ENCODE data around the gene KCNB1.

Gene KCNB1

GRCh38 chr20:49388744-49389143 is 93.7 kb downstream of the KCNB1 start:
- DNase-seq (ENCODE audit: low read depth), result no peak

GRCh38 chr20:49387581-49387939 is 94.9 kb downstream of the KCNB1 start:
- DNase-seq (ENCODE audit: low read depth), result no peak

GRCh38 chr20:49386848-49387580 is 95.5 kb downstream of the KCNB1 start:
- DNase-seq (ENCODE audit: low read depth), result no peak

GRCh38 chr20:49385465-49385864 is 97.0 kb downstream of the KCNB1 start:
- no peak for DNase-seq (ENCODE audit: low read depth)

- DNase-seq (ENCODE audit: low read depth), result peak; percentile 28
Observed at GRCh38 chr20:49384437-49385434, 97.7 kb downstream of the KCNB1 start.

- DNase-seq (ENCODE audit: low read depth), result no peak
Observed at GRCh38 chr20:49381558-49382493, 100.6 kb downstream of the KCNB1 start.

- no peak for DNase-seq (ENCODE audit: low read depth)
Observed at GRCh38 chr20:49380337-49380780, 102.1 kb downstream of the KCNB1 start.

GRCh38 chr20:49379338-49379737 is 103.1 kb downstream of the KCNB1 start:
- no peak for DNase-seq (ENCODE audit: low read depth)

- no peak for DNase-seq (ENCODE audit: low read depth)
Observed at GRCh38 chr20:49377326-49377725, 105.1 kb downstream of the KCNB1 start.

- no peak for DNase-seq (ENCODE audit: low read depth)
Observed at GRCh38 chr20:49375170-49375569, 107.3 kb downstream of the KCNB1 start.

- no peak for DNase-seq (ENCODE audit: low read depth)
Observed at GRCh38 chr20:49372095-49372734, 110.3 kb downstream of the KCNB1 start.

- DNase-seq (ENCODE audit: low read depth), result no peak
Observed at GRCh38 chr20:49368596-49368995, 113.9 kb downstream of the KCNB1 start.

- no peak for DNase-seq (ENCODE audit: low read depth)
Observed at GRCh38 chr20:49367113-49367512, 115.4 kb downstream of the KCNB1 start.

- no peak for DNase-seq (ENCODE audit: low read depth)
Observed at GRCh38 chr20:49366687-49367086, 115.8 kb downstream of the KCNB1 start.

GRCh38 chr20:49361862-49362660 is 120.4 kb downstream of the KCNB1 start:
- no peak for DNase-seq (ENCODE audit: low read depth)

- no peak for DNase-seq (ENCODE audit: low read depth)
Observed at GRCh38 chr20:49360242-49360968, 122.1 kb downstream of the KCNB1 start.

- DNase-seq (ENCODE audit: low read depth), result no peak
Observed at GRCh38 chr20:49356676-49357075, 125.8 kb downstream of the KCNB1 start.

- no peak for DNase-seq (ENCODE audit: low read depth)
Observed at GRCh38 chr20:49354673-49355072, 127.8 kb downstream of the KCNB1 start.

- no peak for DNase-seq (ENCODE audit: low read depth)
Observed at GRCh38 chr20:49353348-49353747, 129.1 kb downstream of the KCNB1 start.

GRCh38 chr20:49352751-49353150 is 129.7 kb downstream of the KCNB1 start:
- DNase-seq (ENCODE audit: low read depth), result no peak

Measured in activated gamma-delta T cell treated with anti-CD3 and anti-CD28 coated beads, Interleukin-2, amount 50 U/mL, for 16 hours (primary cell).